Activated naive CD4-positive, alpha-beta T cell treated with anti-CD3 and anti-CD28 coated beads, Interleukin-2, amount 50 U/mL, for 24 hours (primary cell): ENCODE results near the gene NCOR1.
"Not testable (repeated sequence)": the region's sequence is repeated elsewhere in the genome, so short reads cannot be mapped to it uniquely, and the experiment has no call there.

Experiments used
- H3K27ac Mint-ChIP-seq: one replicate; pipeline ENCODE4 v1.8.0; 2021; ENCODE audit warnings: mild to moderate bottlenecking, mixed read lengths
- H3K27me3 Mint-ChIP-seq: one replicate; pipeline ENCODE4 v1.8.0; 2021; ENCODE audit warnings: mixed read lengths
- H3K36me3 Mint-ChIP-seq: one replicate; pipeline ENCODE4 v1.8.0; 2021; ENCODE audit warnings: mixed read lengths
- H3K4me1 Mint-ChIP-seq: one replicate; pipeline ENCODE4 v1.8.0; 2021; ENCODE audit warnings: mixed read lengths
- H3K4me3 Mint-ChIP-seq: one replicate; pipeline ENCODE4 v1.8.0; 2021; ENCODE audit warnings: mild to moderate bottlenecking, mixed read lengths
- H3K9me3 Mint-ChIP-seq: one replicate; pipeline ENCODE4 v1.8.0; 2021; ENCODE audit warnings: mixed read lengths

NCOR1 gene

GRCh38 chr17:16100737-16101400 is 114.5 kb downstream of the NCOR1 start:
- Mint-ChIP-seq H3K9me3 (no peaks in the 10 kb centered on the region), H3K4me1 (peaks cover 5% of the 10 kb centered on the region), H3K4me3 (no peak overlapping the region), H3K27me3 (no peaks in the 10 kb centered on the region), H3K36me3 (peaks cover 26% of the 10 kb centered on the region), H3K27ac (no peak overlapping the region)

- Mint-ChIP-seq H3K4me3 (no peak overlapping the region), H3K36me3 (peaks cover 20% of the 10 kb centered on the region), H3K9me3 (no peaks in the 10 kb centered on the region), H3K27me3 (no peaks in the 10 kb centered on the region), H3K4me1 (peaks cover 6% of the 10 kb centered on the region), H3K27ac (peak overlapping the region; percentile 66)
Measured at GRCh38 chr17:16091773-16092172, 123.6 kb downstream of the NCOR1 start.

- Mint-ChIP-seq H3K9me3 (no peaks in the 10 kb centered on the region), H3K4me1 (peaks cover 37% of the 10 kb centered on the region), H3K27ac (peak overlapping the region; percentile 12), H3K36me3 (peaks cover 30% of the 10 kb centered on the region), H3K4me3 (no peak overlapping the region), H3K27me3 (no peaks in the 10 kb centered on the region)
Measured at GRCh38 chr17:16086957-16087356, 128.4 kb downstream of the NCOR1 start.

- Mint-ChIP-seq H3K27me3 (no peaks in the 10 kb centered on the region), H3K4me1 (peaks cover 37% of the 10 kb centered on the region), H3K4me3 (no peak overlapping the region), H3K27ac (peak overlapping the region; percentile 25), H3K36me3 (peaks cover 28% of the 10 kb centered on the region), H3K9me3 (no peaks in the 10 kb centered on the region)
Measured at GRCh38 chr17:16085066-16085699, 130.2 kb downstream of the NCOR1 start.

GRCh38 chr17:16083223-16083622 is 132.1 kb downstream of the NCOR1 start:
- H3K36me3 Mint-ChIP-seq: peaks cover 35% of the 10 kb centered on the region

GRCh38 chr17:16081507-16082087 is 133.7 kb downstream of the NCOR1 start:
- Mint-ChIP-seq H3K36me3 (peaks cover 38% of the 10 kb centered on the region), H3K27me3 (no peaks in the 10 kb centered on the region), H3K4me1 (peaks cover 33% of the 10 kb centered on the region), H3K9me3 (no peaks in the 10 kb centered on the region), H3K4me3 (no peak overlapping the region), H3K27ac (no peak overlapping the region)

More at GRCh38 chr17:16083223-16083622, 132.1 kb downstream of the NCOR1 start:
- Mint-ChIP-seq H3K4me1 (peaks cover 34% of the 10 kb centered on the region), H3K4me3 (no peak overlapping the region), H3K27me3 (no peaks in the 10 kb centered on the region), H3K9me3 (no peaks in the 10 kb centered on the region), H3K27ac (no peak overlapping the region)

GRCh38 chr17:16080366-16080765 is 135.0 kb downstream of the NCOR1 start:
- no peak overlapping the region for H3K4me3 Mint-ChIP-seq
- no peaks in the 10 kb centered on the region for H3K27me3 Mint-ChIP-seq
- peaks cover 23% of the 10 kb centered on the region for H3K4me1 Mint-ChIP-seq
- H3K36me3 Mint-ChIP-seq: peaks cover 33% of the 10 kb centered on the region
- no peak overlapping the region for H3K27ac Mint-ChIP-seq
- no peaks in the 10 kb centered on the region for H3K9me3 Mint-ChIP-seq

- Mint-ChIP-seq H3K27me3 (no peaks in the 10 kb centered on the region), H3K4me1 (peaks cover 4% of the 10 kb centered on the region), H3K9me3 (no peaks in the 10 kb centered on the region), H3K27ac (no peak overlapping the region), H3K4me3 (no peak overlapping the region), H3K36me3 (peaks cover 26% of the 10 kb centered on the region)
Measured at GRCh38 chr17:16075949-16076348, 139.4 kb downstream of the NCOR1 start.

GRCh38 chr17:16074423-16074822 is 140.9 kb downstream of the NCOR1 start:
- Mint-ChIP-seq H3K36me3 (peaks cover 25% of the 10 kb centered on the region), H3K4me1 (peaks cover 4% of the 10 kb centered on the region), H3K27me3 (no peaks in the 10 kb centered on the region), H3K9me3 (no peaks in the 10 kb centered on the region), H3K4me3 (no peak overlapping the region), H3K27ac (no peak overlapping the region)

- no peaks in the 10 kb centered on the region for H3K27me3 Mint-ChIP-seq
- H3K36me3 Mint-ChIP-seq: peaks cover 23% of the 10 kb centered on the region
- H3K4me1 Mint-ChIP-seq: peaks cover 8% of the 10 kb centered on the region
- H3K27ac Mint-ChIP-seq: no peak overlapping the region
- H3K9me3 Mint-ChIP-seq: no peaks in the 10 kb centered on the region
- H3K4me3 Mint-ChIP-seq: no peak overlapping the region
Measured at GRCh38 chr17:16073845-16074244, 141.5 kb downstream of the NCOR1 start.

GRCh38 chr17:16072031-16072430 is 143.3 kb downstream of the NCOR1 start:
- Mint-ChIP-seq H3K27me3 (no peaks in the 10 kb centered on the region), H3K4me3 (no peak overlapping the region), H3K4me1 (peaks cover 20% of the 10 kb centered on the region), H3K27ac (no peak overlapping the region), H3K9me3 (no peaks in the 10 kb centered on the region), H3K36me3 (peaks cover 26% of the 10 kb centered on the region)

- peaks cover 23% of the 10 kb centered on the region for H3K36me3 Mint-ChIP-seq
- no peaks in the 10 kb centered on the region for H3K27me3 Mint-ChIP-seq
- H3K27ac Mint-ChIP-seq: peak overlapping the region; percentile 15
- H3K9me3 Mint-ChIP-seq: no peaks in the 10 kb centered on the region
- H3K4me3 Mint-ChIP-seq: no peak overlapping the region
- peaks cover 17% of the 10 kb centered on the region for H3K4me1 Mint-ChIP-seq
Measured at GRCh38 chr17:16068323-16068722, 147.0 kb downstream of the NCOR1 start.

- Mint-ChIP-seq H3K9me3 (no peaks in the 10 kb centered on the region), H3K36me3 (peaks cover 30% of the 10 kb centered on the region), H3K27ac (peak overlapping the region; percentile 57), H3K27me3 (no peaks in the 10 kb centered on the region), H3K4me3 (no peak overlapping the region), H3K4me1 (peaks cover 21% of the 10 kb centered on the region)
Measured at GRCh38 chr17:16066125-16066524, 149.2 kb downstream of the NCOR1 start.

GRCh38 chr17:16061631-16062030 is 153.7 kb downstream of the NCOR1 start:
- H3K36me3 Mint-ChIP-seq: peaks cover 27% of the 10 kb centered on the region
- no peak overlapping the region for H3K4me3 Mint-ChIP-seq
- no peak overlapping the region for H3K27ac Mint-ChIP-seq
- H3K27me3 Mint-ChIP-seq: no peaks in the 10 kb centered on the region
- H3K4me1 Mint-ChIP-seq: peaks cover 4% of the 10 kb centered on the region
- H3K9me3 Mint-ChIP-seq: no peaks in the 10 kb centered on the region

GRCh38 chr17:16055139-16055538 is 160.2 kb downstream of the NCOR1 start:
- Mint-ChIP-seq H3K36me3 (peaks cover 42% of the 10 kb centered on the region), H3K4me1 (peaks cover 30% of the 10 kb centered on the region)
- H3K9me3 Mint-ChIP-seq, H3K27ac Mint-ChIP-seq, H3K27me3 Mint-ChIP-seq, H3K4me3 Mint-ChIP-seq: not testable (repeated sequence)

- Mint-ChIP-seq H3K27me3 (no peaks in the 10 kb centered on the region), H3K4me3 (no peak overlapping the region), H3K4me1 (peaks cover 30% of the 10 kb centered on the region), H3K9me3 (no peaks in the 10 kb centered on the region), H3K36me3 (peaks cover 37% of the 10 kb centered on the region), H3K27ac (no peak overlapping the region)
Measured at GRCh38 chr17:16052486-16052885, 162.8 kb downstream of the NCOR1 start.
